HTERT RPE-1 (cell line): ENCODE results near the gene SUSD2.

Experiments used
- in situ Hi-C: fragments of 300-500 bp; cut with MboI; formaldehyde crosslinking; loops from 4 replicates; pipeline ENCODE4 v1.14.3; 2020; ENCODE audit warnings: low sequenced_read_pairs

Gene SUSD2

GRCh38 chr22:24153353-24153752 is 27.9 kb upstream of the SUSD2 start:
- in situ Hi-C loops = no loop called here

- in situ Hi-C loops = no loop called here
These were observed 27.3 kb upstream of the SUSD2 start for GRCh38 chr22:24153959-24154358.

- in situ Hi-C loops = no loop called here
These were observed 26.5 kb upstream of the SUSD2 start for GRCh38 chr22:24154826-24155225.

GRCh38 chr22:24155627-24156140 is 25.6 kb upstream of the SUSD2 start:
- in situ Hi-C loops = no loop called here

- in situ Hi-C loops = no loop called here
These were observed 25.0 kb upstream of the SUSD2 start for GRCh38 chr22:24156141-24156912.

- in situ Hi-C loops = no loop called here
These were observed 24.1 kb upstream of the SUSD2 start for GRCh38 chr22:24156913-24157821.

GRCh38 chr22:24157822-24158135 is 23.5 kb upstream of the SUSD2 start:
- in situ Hi-C loops = no loop called here

GRCh38 chr22:24159650-24160049 is 21.6 kb upstream of the SUSD2 start:
- in situ Hi-C loops = no loop called here

- in situ Hi-C loops = no loop called here
These were observed 20.7 kb upstream of the SUSD2 start for GRCh38 chr22:24160546-24160945.

- in situ Hi-C loops = no loop called here
These were observed 19.8 kb upstream of the SUSD2 start for GRCh38 chr22:24161485-24161884.

GRCh38 chr22:24161909-24162308 is 19.4 kb upstream of the SUSD2 start:
- in situ Hi-C loops = no loop called here

GRCh38 chr22:24162436-24162835 is 18.9 kb upstream of the SUSD2 start:
- in situ Hi-C loops = no loop called here

- in situ Hi-C loops = no loop called here
These were observed 17.0 kb upstream of the SUSD2 start for GRCh38 chr22:24164243-24164642.

GRCh38 chr22:24164940-24165339 is 16.3 kb upstream of the SUSD2 start:
- in situ Hi-C loops = no loop called here

- in situ Hi-C loops = no loop called here
These were observed 15.6 kb upstream of the SUSD2 start for GRCh38 chr22:24165673-24166072.

GRCh38 chr22:24166811-24167210 is 14.5 kb upstream of the SUSD2 start:
- in situ Hi-C loops = no loop called here

GRCh38 chr22:24169439-24170058 is 11.7 kb upstream of the SUSD2 start:
- in situ Hi-C loops = no loop called here

GRCh38 chr22:24170188-24170587 is 11.1 kb upstream of the SUSD2 start:
- in situ Hi-C loops = no loop called here

- in situ Hi-C loops = no loop called here
These were observed 10.7 kb upstream of the SUSD2 start for GRCh38 chr22:24170632-24171031.

- in situ Hi-C loops = no loop called here
These were observed 9.5 kb upstream of the SUSD2 start for GRCh38 chr22:24171822-24172221.

- in situ Hi-C loops = no loop called here
These were observed 6.0 kb upstream of the SUSD2 start for GRCh38 chr22:24175160-24175808.
